Ovary (tissue), 9 donors: ENCODE data around the gene BLVRA. TPM values are rescaled to one million over a fixed set of nuclear protein-coding genes. Genes with fewer than 3 reads are reported as not detected.
"Not testable (repeated sequence)": the region's sequence is repeated elsewhere in the genome, so short reads cannot be mapped to it uniquely, and the experiment has no call there.

Experiments
- DNase-seq, 5 donors: peaks; one replicate each; pipeline ENCODE4 v3.0.0-alpha.2; 2019 to 2020
- H3K27ac ChIP-seq, 2 donors: fragments of 200-600 bp; one replicate each; pipeline versions ENCODE4 v1.5.1 to v1.8.0; 2019 to 2022
- H3K27me3 ChIP-seq: fragments of 200-600 bp; one replicate; pipeline ENCODE4 v1.8.0; 2022
- H3K36me3 ChIP-seq: fragments of 200-600 bp; sonication (generic); one replicate; pipeline ENCODE4 v1.5.1; 2019
- H3K4me1 ChIP-seq: one replicate; pipeline ENCODE4 v1.8.1; 2013; ENCODE audit warnings: mild to moderate bottlenecking, moderate library complexity; ENCODE audit not compliant: insufficient read depth
- H3K4me3 ChIP-seq: fragments of 200-600 bp; sonication (generic); one replicate; pipeline ENCODE4 v1.5.1; 2017
- H3K9me3 ChIP-seq, 2 donors: fragments of 200-600 bp in 1 of 2; sonication (generic) in 1 of 2; one replicate each; pipeline versions ENCODE4 v1.5.1 to v1.8.1; 2013 to 2019; ENCODE audit warnings: mild to moderate bottlenecking in 1 of 2, moderate library complexity in 1 of 2
- CTCF ChIP-seq, 3 donors: fragments of 450-650 bp in 2 of 3; fragments of 200-600 bp in 1 of 3; IDR thresholded peaks; one replicate each; pipeline versions ENCODE4 v1.5.1 to v1.8.0; 2016 to 2022; ENCODE audit warnings: antibody characterized with exemption in 3 of 3, mild to moderate bottlenecking in 1 of 3
- EP300 ChIP-seq: sonication (generic); formaldehyde crosslinking; IDR thresholded peaks from one replicate; pipeline ENCODE4 v1.6.1; 2017; ENCODE audit warnings: antibody characterized with exemption
- POLR2A ChIP-seq: fragments of 450-650 bp; IDR thresholded peaks from one replicate; pipeline ENCODE4 v1.6.1; 2017; ENCODE audit warnings: antibody characterized with exemption, mild to moderate bottlenecking, moderate library complexity
- WGBS, 3 donors: extraction: QIAGEN DNeasy Blood & Tissue Kit in 1 of 3; methylation state at CpG; one replicate each; pipeline versions ENCODE4 v1.1.5 to v1.1.7; 2013 to 2017; 5-methylcytosine and 5-hydroxymethylcytosine counted together
- intact Hi-C, 4 donors: fragments of 100-400 bp; cut with DNase I; formaldehyde crosslinking; loops; one replicate each; pipeline versions ENCODE4 v1.11.0 to v1.15.1; 2022 to 2023
- polyA plus RNA-seq, 2 donors: library from polyadenylated mRNA; stranded (reverse); fragments of 200-250 nt in 1 of 2; fragments of 350-450 nt in 1 of 2; fragmentation: Illumina TruSeq in 1 of 2; extraction: RNeasy Lipid Tissue Mini Kit (QIAGEN cat#74804) in 1 of 2; gene quantifications; one replicate each; pipeline ENCODE4 v1.2.3, GENCODE V29; 2013 to 2014
- total RNA-seq, 7 donors: library from RNA; depleted of rRNA in 2 of 7; stranded (reverse); fragments of >200 nt in 2 of 7; fragmentation: NEBNext Ultra II Directional in 3 of 7; extraction: Animal tissue kit (Norgen Biotek cat#: 25700) in 3 of 7; gene quantifications; one replicate each; pipeline versions ENCODE4 v1.1.0 to v1.2.4, GENCODE V29; 2016 to 2023
- donor health status: DM: no; HTN: no; CAD: no; lungs with moderate emphysema.
- donor health status: DM: no; HTN: no; CAD: no.
- donor health status: Bipolar disorder and iron deficiency.
- donor health status: DM: yes; HTN: yes; CAD: no.
- donor health status: DM: no; HTN: no; CAD: no.
- donor health status: DM: yes; HTN: yes; CAD: no.

BLVRA gene
- total and polyA plus RNA-seq, 9 donors, result 47.6 to 75.1 (median 65.2) TPM

GRCh38 chr7:43769281-43769680 is 10.8 kb downstream of the BLVRA start:
- no peaks in the 10 kb centered on the region for H3K36me3 ChIP-seq
- H3K4me1 ChIP-seq, result peaks cover 2% of the 10 kb centered on the region
- intact Hi-C loops, result no loop called here
- no peaks in the 10 kb centered on the region for H3K9me3 ChIP-seq
- TF ChIP-seq POLR2A, result no peak
- TF ChIP-seq CTCF (IDR thresholded peaks at IDR 0.05), result no peak
- TF ChIP-seq EP300, result no peak
- no peaks in the 10 kb centered on the region for H3K27me3 ChIP-seq
- H3K4me3 ChIP-seq, result no peak overlapping the region
- 93 to 97% (median 94%) methylated on average over 5 of the region's 5 CpGs for whole genome bisulfite sequencing, 3 donors
- no peak for DNase-seq
- no peak overlapping the region for H3K27ac ChIP-seq

- Histone ChIP-seq H3K4me3 (no peak overlapping the region), H3K36me3 (no peaks in the 10 kb centered on the region), H3K27ac (no peak overlapping the region), H3K9me3 (no peaks in the 10 kb centered on the region), H3K4me1 (no peaks in the 10 kb centered on the region), H3K27me3 (no peaks in the 10 kb centered on the region)
- intact Hi-C loops, result no loop called here
- DNase-seq, result no peak
- 82 to 88% (median 85%) methylated on average over 10 of the region's 10 CpGs for WGBS, 3 donors
- TF ChIP-seq POLR2A (no peak), CTCF (IDR thresholded peaks at IDR 0.05) (no peak), EP300 (no peak)
Measured at GRCh38 chr7:43769791-43770465, 11.4 kb downstream of the BLVRA start.

GRCh38 chr7:43771128-43771527 is 12.6 kb downstream of the BLVRA start:
- no peak for DNase-seq
- WGBS, 3 donors, result 47 to 55% (median 53%) methylated on average over 3 of the region's 3 CpGs
- no peaks in the 10 kb centered on the region for H3K27me3 ChIP-seq
- intact Hi-C loops, result no loop called here
- H3K4me1 ChIP-seq, result no peaks in the 10 kb centered on the region
- no peak overlapping the region for H3K4me3 ChIP-seq
- TF ChIP-seq POLR2A, result no peak
- no peak for TF ChIP-seq EP300
- no peak for TF ChIP-seq CTCF (IDR thresholded peaks at IDR 0.05)
- no peaks in the 10 kb centered on the region for H3K36me3 ChIP-seq
- no peaks in the 10 kb centered on the region for H3K9me3 ChIP-seq
- no peak overlapping the region for H3K27ac ChIP-seq

GRCh38 chr7:43771573-43771972 is 13.1 kb downstream of the BLVRA start:
- DNase-seq, result no peak
- Histone ChIP-seq H3K4me1 (no peaks in the 10 kb centered on the region), H3K4me3 (no peak overlapping the region), H3K36me3 (no peaks in the 10 kb centered on the region), H3K27ac (no peak overlapping the region), H3K9me3 (no peaks in the 10 kb centered on the region), H3K27me3 (no peaks in the 10 kb centered on the region)
- TF ChIP-seq CTCF (IDR thresholded peaks at IDR 0.05), result no peak
- TF ChIP-seq EP300, result no peak
- no peak for TF ChIP-seq POLR2A
- intact Hi-C loops, result no loop called here
- 73 to 84% (median 84%) methylated on average over 3 of the region's 3 CpGs for WGBS, 3 donors

- H3K27ac ChIP-seq, H3K4me3 ChIP-seq, intact Hi-C loops, DNase-seq, H3K27me3 ChIP-seq, H3K4me1 ChIP-seq, H3K9me3 ChIP-seq, H3K36me3 ChIP-seq: not testable (repeated sequence)
- 94 to 99% (median 97%) methylated on average over 4 to 6 of the region's 6 CpGs for WGBS, 3 donors
Measured at GRCh38 chr7:43773268-43773667, 14.8 kb downstream of the BLVRA start.

GRCh38 chr7:43775255-43775654 is 16.8 kb downstream of the BLVRA start:
- H3K36me3 ChIP-seq, DNase-seq, H3K4me3 ChIP-seq, H3K27ac ChIP-seq, H3K27me3 ChIP-seq, intact Hi-C loops, H3K9me3 ChIP-seq, H3K4me1 ChIP-seq: not testable (repeated sequence)
- 97 to 100% (median 99%) methylated on average over 2 of the region's 2 CpGs for WGBS, 3 donors

GRCh38 chr7:43778293-43779044 is 20.0 kb downstream of the BLVRA start:
- intact Hi-C loops, H3K27ac ChIP-seq, H3K4me3 ChIP-seq, H3K27me3 ChIP-seq, H3K4me1 ChIP-seq, H3K36me3 ChIP-seq, DNase-seq, H3K9me3 ChIP-seq: not testable (repeated sequence)
- 90 to 95% (median 90%) methylated on average over 15 to 16 of the region's 18 CpGs for WGBS, 3 donors
